GM12892 (cell line): Measurements from ENCODE around the gene ST8SIA1.

Experiments
- POLR2A ChIP-seq: IDR thresholded peaks from 2 replicates; pipeline ENCODE4 v1.6.1; 2011; ENCODE audit warnings: low read depth, low read length, control low read depth
- POLR2AphosphoS5 ChIP-seq: IDR thresholded peaks from 2 replicates; pipeline ENCODE4 v1.6.1; 2011; ENCODE audit warnings: low read depth, low read length, control low read depth
- TAF1 ChIP-seq: IDR thresholded peaks from 2 replicates; pipeline ENCODE4 v1.6.1; 2011; ENCODE audit warnings: low read depth, mild to moderate bottlenecking, control low read depth, low read length, borderline replicate concordance

GRCh38 chr12:22250762-22251161 is 83.7 kb downstream of the ST8SIA1 start:
- no peak for TF ChIP-seq POLR2AphosphoS5
- no peak for TF ChIP-seq POLR2A
- no peak for TF ChIP-seq TAF1
